SK-N-MC (cell line): ENCODE results near the gene MRPL55.

ENCODE experiments used
- DNase-seq: peaks from one replicate; pipeline ENCODE4 v3.0.0-alpha.2; 2011; ENCODE audit warnings: low read depth, low spot score
- H3K27ac ChIP-seq: fragments of 200-600 bp; sonication (generic); 2 replicates; pipeline ENCODE4 v1.5.1; 2016; ENCODE audit warnings: mixed run types
- H3K36me3 ChIP-seq: fragments of 200-600 bp; sonication (generic); 2 replicates; pipeline ENCODE4 v1.6.1; 2017; ENCODE audit warnings: antibody characterized with exemption, low read length, mixed read lengths; ENCODE audit not compliant: insufficient read depth
- H3K4me3 ChIP-seq: fragments of 200-600 bp; sonication (generic); 2 replicates; pipeline ENCODE4 v1.5.1; 2016
- H3K9ac ChIP-seq: fragments of 200-600 bp; sonication (generic); 2 replicates; pipeline ENCODE4 v1.8.0; 2017; ENCODE audit warnings: mixed run types, mixed read lengths; ENCODE audit not compliant: insufficient read length
- H3K9me3 ChIP-seq: fragments of 200-600 bp; sonication (generic); 2 replicates; pipeline ENCODE4 v1.6.1; 2017; ENCODE audit warnings: low read depth, mild to moderate bottlenecking, antibody characterized with exemption, low read length, moderate library complexity, mixed read lengths
- EZH2 ChIP-seq: fragments of 200-600 bp; sonication (generic); IDR thresholded peaks from one replicate; pipeline ENCODE4 v1.6.1; 2017; ENCODE audit warnings: antibody characterized with exemption
- FOXP2 ChIP-seq: optimal IDR thresholded peaks from 2 replicates; pipeline ENCODE3; 2011; ENCODE audit warnings: mild to moderate bottlenecking, moderate library complexity; ENCODE audit not compliant: insufficient read depth; ENCODE audit errors: extremely low read length, control extremely low read depth
- POLR2AphosphoS5 ChIP-seq: IDR thresholded peaks from 2 replicates; pipeline ENCODE4 v1.6.1; 2012; ENCODE audit warnings: mild to moderate bottlenecking, low read depth, low read length, borderline replicate concordance

MRPL55 gene

GRCh38 chr1:228077565-228078330 lies 31.4 kb downstream of the MRPL55 start:
- Histone ChIP-seq H3K36me3 (no peaks in the 10 kb centered on the region), H3K9me3 (no peaks in the 10 kb centered on the region), H3K4me3 (no peak overlapping the region), H3K27ac (no peak overlapping the region), H3K9ac (no peak overlapping the region)
- DNase-seq = no peak
- no peak for TF ChIP-seq EZH2
- no peak for TF ChIP-seq FOXP2

DNA sequence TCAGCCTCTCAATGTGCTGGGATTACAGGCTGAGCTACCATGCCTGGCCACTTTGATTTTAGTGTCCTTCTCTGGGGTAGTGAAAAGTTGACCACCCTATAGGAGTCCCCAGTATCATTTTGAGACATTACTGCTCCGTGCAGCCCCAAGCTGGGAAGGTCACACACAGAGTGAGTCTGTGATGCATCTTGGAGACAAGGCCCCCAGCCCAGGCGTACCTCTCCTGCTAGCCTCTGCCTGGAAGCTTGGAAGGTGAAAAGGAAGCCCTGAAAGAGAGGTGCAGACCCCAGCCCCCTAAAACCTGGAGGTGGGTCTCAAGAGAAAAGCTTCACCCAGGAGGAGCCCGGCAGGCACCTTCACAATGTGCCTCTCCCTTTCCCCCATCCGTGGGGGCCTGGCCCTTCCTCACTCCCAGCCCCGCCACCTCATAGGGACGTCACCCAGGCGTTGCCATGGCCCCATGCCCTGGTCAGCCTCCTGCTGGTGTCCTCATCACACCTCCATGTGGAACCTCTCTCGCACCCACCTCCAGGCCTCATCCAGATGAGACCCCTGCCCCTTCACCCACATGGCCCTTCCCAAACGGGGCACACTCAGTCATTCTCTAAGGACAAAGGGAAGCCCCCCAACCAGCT lies 32.2 kb downstream of the MRPL55 start:
- no peak overlapping the region for H3K9ac ChIP-seq
- H3K4me3 ChIP-seq = no peak overlapping the region

GRCh38 chr1:228075801-228076271 lies 33.3 kb downstream of the MRPL55 start:
- H3K9me3 ChIP-seq = no peaks in the 10 kb centered on the region
- H3K27ac ChIP-seq = no peak overlapping the region
- no peak overlapping the region for H3K9ac ChIP-seq
- DNase-seq = no peak
- H3K36me3 ChIP-seq = no peaks in the 10 kb centered on the region
- no peak for TF ChIP-seq EZH2
- TF ChIP-seq FOXP2 = no peak
- no peak for TF ChIP-seq POLR2AphosphoS5
- H3K4me3 ChIP-seq = no peak overlapping the region

More for the DNA sequence above, 32.2 kb downstream of the MRPL55 start:
- TF ChIP-seq POLR2AphosphoS5 (no peak), FOXP2 (no peak), EZH2 (no peak)
- Histone ChIP-seq H3K27ac (no peak overlapping the region), H3K9me3 (no peaks in the 10 kb centered on the region), H3K36me3 (no peaks in the 10 kb centered on the region)
- no peak for DNase-seq

DNA sequence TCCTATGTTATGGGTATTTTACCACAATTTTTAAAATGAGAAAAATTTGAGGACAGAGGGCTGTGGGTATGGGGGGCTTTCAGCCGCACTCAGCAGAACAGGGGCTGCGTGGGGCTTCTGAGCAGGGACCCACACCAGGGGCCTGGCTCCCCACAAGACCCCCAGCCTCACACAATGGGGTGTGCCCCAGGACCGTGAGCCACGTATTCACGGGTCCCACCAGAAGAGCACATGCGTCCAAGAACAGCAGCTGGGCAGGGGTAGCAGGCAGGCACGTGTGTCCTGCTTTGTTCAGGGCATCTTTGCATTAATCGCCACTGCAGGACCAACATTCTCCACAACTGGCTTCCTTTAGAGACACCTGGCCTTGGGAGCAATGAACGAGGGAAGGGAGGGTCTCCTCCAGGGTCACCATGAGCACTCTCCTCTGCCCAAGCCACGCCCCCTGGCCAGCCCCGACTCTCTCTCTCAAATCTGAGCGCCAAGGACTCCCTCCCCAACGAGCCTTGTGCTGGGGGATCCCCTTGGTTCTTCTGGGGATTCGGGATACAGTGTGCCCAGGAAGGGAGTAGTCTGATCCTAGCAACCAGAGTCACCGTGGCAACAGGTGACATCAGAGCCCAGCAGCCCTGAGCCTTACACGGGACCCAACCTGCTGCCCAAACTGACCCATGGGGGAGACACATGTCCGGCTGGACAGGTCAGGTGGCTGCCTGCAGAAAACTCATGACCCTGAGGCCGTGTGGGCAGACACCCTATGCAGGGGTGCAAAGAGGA lies 34.0 kb downstream of the MRPL55 start:
- no peaks in the 10 kb centered on the region for H3K9me3 ChIP-seq
- no peak overlapping the region for H3K9ac ChIP-seq
- no peaks in the 10 kb centered on the region for H3K36me3 ChIP-seq
- no peak overlapping the region for H3K27ac ChIP-seq
- no peak for TF ChIP-seq POLR2AphosphoS5
- TF ChIP-seq FOXP2 = no peak
- TF ChIP-seq EZH2 = no peak
- no peak for DNase-seq
- no peak overlapping the region for H3K4me3 ChIP-seq

GRCh38 chr1:228073857-228074545 lies 35.1 kb downstream of the MRPL55 start:
- TF ChIP-seq FOXP2 (no peak), EZH2 (no peak), POLR2AphosphoS5 (no peak)
- Histone ChIP-seq H3K9ac (no peak overlapping the region), H3K27ac (no peak overlapping the region), H3K9me3 (no peaks in the 10 kb centered on the region), H3K36me3 (no peaks in the 10 kb centered on the region), H3K4me3 (no peak overlapping the region)
- DNase-seq = no peak

DNA sequence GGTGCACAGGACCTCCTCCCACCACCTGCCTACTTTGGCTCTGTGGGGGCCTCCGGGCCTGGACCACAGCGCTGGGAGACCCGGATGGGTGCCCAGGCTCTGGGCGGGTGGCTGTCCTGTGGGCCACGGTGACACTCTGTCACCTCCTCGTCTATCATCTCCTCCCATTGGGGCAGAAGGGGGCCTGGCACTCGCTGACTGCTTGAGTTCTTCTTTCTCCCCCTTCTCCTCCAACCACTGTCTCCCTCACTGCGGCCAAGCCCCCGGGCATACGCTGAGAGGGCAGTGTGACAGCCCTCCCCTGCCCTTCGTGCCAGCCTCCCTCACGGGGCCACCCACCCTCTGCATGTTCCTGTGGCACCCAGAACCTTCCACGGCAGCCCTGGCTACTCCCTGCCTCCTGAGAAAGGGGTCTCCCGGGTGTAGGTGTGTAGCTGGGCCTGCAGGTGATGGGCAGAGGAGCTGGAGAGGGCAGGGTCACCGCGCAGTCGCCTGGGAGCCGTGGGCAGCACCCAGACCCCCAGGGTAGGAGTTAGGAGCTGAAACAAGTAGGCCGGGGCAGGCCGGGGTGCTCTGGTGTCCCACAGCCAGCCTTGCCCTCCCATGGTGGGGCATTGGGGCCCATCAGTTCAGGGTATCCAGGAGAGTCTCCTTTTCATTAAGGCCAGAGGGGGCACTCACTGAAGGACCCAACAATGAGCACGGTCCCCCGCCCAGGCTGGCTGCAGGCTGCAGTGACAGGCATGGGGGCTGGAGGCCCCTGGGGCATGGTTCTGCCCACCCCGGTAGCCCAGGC lies 35.8 kb downstream of the MRPL55 start:
- Histone ChIP-seq H3K9me3 (no peaks in the 10 kb centered on the region), H3K9ac (no peak overlapping the region), H3K27ac (no peak overlapping the region), H3K4me3 (no peak overlapping the region), H3K36me3 (no peaks in the 10 kb centered on the region)
- DNase-seq = no peak
- no peak for TF ChIP-seq FOXP2
- no peak for TF ChIP-seq EZH2
- TF ChIP-seq POLR2AphosphoS5 = no peak

DNA sequence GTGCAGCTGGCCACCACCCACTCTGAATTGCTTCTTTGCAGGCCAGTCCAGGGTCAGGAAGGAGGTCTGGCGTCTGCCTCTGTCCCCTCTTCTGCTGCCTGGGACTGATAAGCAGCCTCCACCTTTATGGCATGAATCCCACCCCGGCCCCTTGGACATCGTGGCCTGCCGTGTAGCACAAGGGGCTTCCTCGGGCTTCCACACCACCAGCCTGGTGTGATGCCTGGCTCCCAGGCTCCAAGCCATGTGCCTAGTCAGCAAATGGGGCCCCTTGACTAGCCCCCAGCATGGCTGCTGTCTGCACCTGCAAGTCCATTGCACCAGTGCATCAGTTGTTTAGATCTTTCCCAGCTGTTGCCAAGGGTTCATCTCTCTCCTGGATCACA lies 36.4 kb downstream of the MRPL55 start:
- Histone ChIP-seq H3K4me3 (no peak overlapping the region), H3K9me3 (no peaks in the 10 kb centered on the region), H3K27ac (no peak overlapping the region), H3K36me3 (no peaks in the 10 kb centered on the region), H3K9ac (no peak overlapping the region)
- no peak for DNase-seq
- TF ChIP-seq POLR2AphosphoS5 (no peak), EZH2 (no peak), FOXP2 (no peak)
